Measurements from ENCODE around the gene NRARP. TPM values are rescaled to one million over a fixed set of nuclear protein-coding genes. Genes with fewer than 3 reads are reported as not detected.

NRARP gene
- total and polyA plus RNA-seq, 7 donors = 1.8 to 24.7 (median 11.6) TPM; not detected in 1

DNA sequence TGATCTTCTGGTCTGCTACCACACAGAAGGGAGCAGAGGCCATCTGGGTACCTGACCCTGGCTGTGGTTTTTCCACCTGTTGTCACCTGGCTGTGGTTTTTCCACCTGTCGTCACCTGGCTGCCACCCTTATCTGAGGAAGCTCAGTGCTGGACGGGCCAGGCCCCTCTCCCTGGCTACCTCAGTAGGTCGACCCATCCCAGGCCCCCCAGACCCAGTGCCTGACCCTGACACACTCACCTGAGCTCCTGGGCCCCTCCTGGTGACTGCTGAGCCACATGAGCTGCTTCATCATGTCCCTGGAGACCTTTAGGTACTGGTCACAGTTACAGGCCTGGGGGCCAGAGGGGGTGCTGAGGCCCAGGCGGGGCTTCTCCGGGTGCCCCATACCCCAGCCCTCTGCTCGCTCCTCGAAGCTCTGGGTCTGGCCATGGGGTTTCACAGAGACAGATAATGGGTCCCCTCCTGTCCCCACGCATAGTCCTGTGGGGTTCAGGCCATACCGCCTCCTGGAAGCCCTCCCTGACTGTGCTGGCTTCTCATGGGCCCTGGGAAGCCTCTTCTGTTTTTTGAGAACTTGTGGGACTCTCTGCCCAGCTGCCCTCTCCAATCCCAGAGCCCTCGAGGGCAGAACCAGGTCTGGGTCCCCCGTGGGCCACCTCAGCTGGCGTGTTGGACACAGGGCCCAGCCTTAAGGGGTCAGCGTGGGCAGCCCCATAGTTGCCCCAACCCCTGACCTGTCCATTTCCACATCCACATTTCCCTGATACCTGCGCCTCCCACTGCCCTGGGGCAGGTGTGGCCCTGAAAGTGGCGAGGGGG, 7.5 kb upstream of the NRARP start:
- Histone ChIP-seq H3K36me3 (no peaks in the 10 kb centered on the region), H3K27ac (no peak overlapping the region)
- WGBS, 2 donors = 65 to 84% methylated on average over 15 of the region's 15 CpGs

GRCh38 chr9:137308057-137308619, 6.1 kb upstream of the NRARP start:
- H3K4me3 ChIP-seq = no peak overlapping the region
- H3K27ac ChIP-seq = no peak overlapping the region
- WGBS, 2 donors = 34 to 66% methylated on average over 20 of the region's 20 CpGs
- no peaks in the 10 kb centered on the region for H3K36me3 ChIP-seq
- TF ChIP-seq POLR2AphosphoS5 (IDR thresholded peaks at IDR 0.05) = no peak
- TF ChIP-seq POLR2A (IDR thresholded peaks at IDR 0.05) = no peak
- TF ChIP-seq, protein P1, sequence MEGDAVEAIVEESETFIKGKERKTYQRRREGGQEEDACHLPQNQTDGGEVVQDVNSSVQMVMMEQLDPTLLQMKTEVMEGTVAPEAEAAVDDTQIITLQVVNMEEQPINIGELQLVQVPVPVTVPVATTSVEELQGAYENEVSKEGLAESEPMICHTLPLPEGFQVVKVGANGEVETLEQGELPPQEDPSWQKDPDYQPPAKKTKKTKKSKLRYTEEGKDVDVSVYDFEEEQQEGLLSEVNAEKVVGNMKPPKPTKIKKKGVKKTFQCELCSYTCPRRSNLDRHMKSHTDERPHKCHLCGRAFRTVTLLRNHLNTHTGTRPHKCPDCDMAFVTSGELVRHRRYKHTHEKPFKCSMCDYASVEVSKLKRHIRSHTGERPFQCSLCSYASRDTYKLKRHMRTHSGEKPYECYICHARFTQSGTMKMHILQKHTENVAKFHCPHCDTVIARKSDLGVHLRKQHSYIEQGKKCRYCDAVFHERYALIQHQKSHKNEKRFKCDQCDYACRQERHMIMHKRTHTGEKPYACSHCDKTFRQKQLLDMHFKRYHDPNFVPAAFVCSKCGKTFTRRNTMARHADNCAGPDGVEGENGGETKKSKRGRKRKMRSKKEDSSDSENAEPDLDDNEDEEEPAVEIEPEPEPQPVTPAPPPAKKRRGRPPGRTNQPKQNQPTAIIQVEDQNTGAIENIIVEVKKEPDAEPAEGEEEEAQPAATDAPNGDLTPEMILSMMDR (IDR thresholded peaks at IDR 0.05) = no peak
- TF ChIP-seq EP300 (IDR thresholded peaks at IDR 0.05) = no peak
- H3K9me3 ChIP-seq = no peaks in the 10 kb centered on the region
- H3K4me1 ChIP-seq = peaks cover 0 to 35% (median 32%) of the 10 kb centered on the region in 4 donors
- DNase-seq = no peak
- peaks cover 33 to 68% (median 51%) of the 10 kb centered on the region in 3 donors for H3K27me3 ChIP-seq
- intact Hi-C loops (cut with DNase I) = no loop called here

More for the DNA sequence above, 7.5 kb upstream of the NRARP start:
- H3K4me3 ChIP-seq = no peak overlapping the region
- peaks cover 0 to 30% (median 26%) of the 10 kb centered on the region in 4 donors for H3K4me1 ChIP-seq
- no peak for DNase-seq
- no peaks in the 10 kb centered on the region for H3K9me3 ChIP-seq
- TF ChIP-seq POLR2A (IDR thresholded peaks at IDR 0.05) (no peak), POLR2AphosphoS5 (IDR thresholded peaks at IDR 0.05) (no peak), EP300 (IDR thresholded peaks at IDR 0.05) (no peak)
- TF ChIP-seq, protein P1 (IDR thresholded peaks at IDR 0.05) = no peak
- intact Hi-C loops (cut with DNase I) = no loop called here
- peaks cover 26 to 54% (median 38%) of the 10 kb centered on the region in 3 donors for H3K27me3 ChIP-seq

DNA sequence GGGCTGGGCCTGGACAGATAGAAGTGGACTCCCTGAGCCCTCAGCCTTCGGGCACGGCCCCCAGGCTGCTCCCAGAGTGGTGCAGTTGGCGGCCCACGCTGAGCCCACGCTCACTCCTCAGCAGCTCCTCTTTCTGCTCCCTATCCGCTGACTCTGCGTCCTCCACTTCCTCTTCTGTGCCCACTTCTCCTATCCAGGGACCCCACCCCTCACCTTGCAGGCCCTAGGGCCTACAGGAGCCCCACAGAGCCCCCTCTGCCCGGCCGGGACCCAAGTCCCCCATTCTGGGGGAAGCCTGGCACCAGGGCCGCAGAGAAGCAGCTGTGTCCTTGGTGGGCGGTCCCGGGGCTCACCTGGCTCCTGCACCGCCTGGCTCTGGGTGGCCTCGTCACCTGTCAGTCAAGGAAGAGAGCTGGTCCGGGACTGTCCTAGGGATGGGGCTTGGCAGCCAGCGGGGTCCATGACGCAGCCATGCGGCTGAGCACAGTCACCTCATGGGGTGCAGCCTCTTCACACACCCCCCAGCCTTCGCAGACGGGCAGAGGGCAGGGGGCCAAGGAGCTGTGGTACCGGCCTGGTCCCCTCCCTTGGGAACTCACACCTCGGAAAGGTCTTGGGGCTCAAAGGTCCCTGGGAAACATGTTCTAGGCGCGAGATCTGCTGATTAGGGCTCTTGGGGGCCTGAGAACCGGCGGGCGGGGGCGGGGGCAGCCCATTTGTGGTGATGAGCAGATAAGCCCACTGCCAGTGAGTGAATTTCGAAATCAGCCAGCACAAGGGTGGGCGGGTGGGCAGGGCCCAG, 5.4 kb upstream of the NRARP start:
- TF ChIP-seq POLR2AphosphoS5 (IDR thresholded peaks at IDR 0.05) (no peak), EP300 (IDR thresholded peaks at IDR 0.05) (no peak), POLR2A (IDR thresholded peaks at IDR 0.05) (peak in 1 of 2 donors; percentile 22)
- TF ChIP-seq, protein P1 (IDR thresholded peaks at IDR 0.05) = no peak
- no peak overlapping the region for H3K4me3 ChIP-seq
- 8 to 36% methylated on average over 30 of the region's 30 CpGs for WGBS, 2 donors
- H3K9me3 ChIP-seq = no peaks in the 10 kb centered on the region
- no peak for DNase-seq
- peaks cover 0 to 42% (median 37%) of the 10 kb centered on the region in 4 donors for H3K4me1 ChIP-seq
- no peaks in the 10 kb centered on the region for H3K36me3 ChIP-seq
- intact Hi-C loops (cut with DNase I) = no loop called here
- H3K27me3 ChIP-seq = peaks cover 40 to 75% (median 57%) of the 10 kb centered on the region in 3 donors
- H3K27ac ChIP-seq = no peak overlapping the region

- 8 to 41% methylated on average over 23 of the region's 23 CpGs for WGBS, 2 donors
- H3K4me3 ChIP-seq = no peak overlapping the region
- no peaks in the 10 kb centered on the region for H3K36me3 ChIP-seq
- TF ChIP-seq EP300 (IDR thresholded peaks at IDR 0.05) = no peak
- TF ChIP-seq, protein P1 (IDR thresholded peaks at IDR 0.05) = no peak
- peaks cover 41 to 76% (median 58%) of the 10 kb centered on the region in 3 donors for H3K27me3 ChIP-seq
- intact Hi-C loops (cut with DNase I) = no loop called here
- H3K27ac ChIP-seq = peak overlapping the region in 3 of 4 donors; percentile 59 to 76 (median 67)
- peaks cover 0 to 43% (median 38%) of the 10 kb centered on the region in 4 donors for H3K4me1 ChIP-seq
- no peaks in the 10 kb centered on the region for H3K9me3 ChIP-seq
- no peak for DNase-seq
Measured at GRCh38 chr9:137306850-137307254, 4.8 kb upstream of the NRARP start.

Data from sigmoid colon (tissue), 7 donors.